HCT116 (cell line): Measurements from ENCODE around the gene CRACDL. TPM values are rescaled to one million over a fixed set of nuclear protein-coding genes. Genes with fewer than 3 reads are reported as not detected.

ENCODE experiments used
- ATAC-seq: fragments of 200-7000 bp; cut with Tn5 transposase; 2 replicates; pipeline ENCODE4 v1.9.1; 2020; ENCODE audit warnings: mild to moderate bottlenecking, moderate library complexity
- BruUV-seq: library from RNA; stranded (reverse); fragments of 400-500 nt; replicated peaks from 2 replicates; lab custom pipeline; 2021; lab: Mats Ljungman, UMichigan
- CTCF ChIA-PET: fragments of 300-600 bp; sonication (Branson Sonifier 250); formaldehyde crosslinking; loops from one replicate; lab custom pipeline; 2021; ENCODE audit warnings: antibody characterized with exemption; lab: Charles Lee
- POLR2A ChIA-PET: fragments of 300-600, 350-600 bp; sonication (Branson Sonifier 250); formaldehyde crosslinking; loops from one replicate; lab custom pipeline; 2021; ENCODE audit warnings: antibody characterized with exemption; lab: Charles Lee
- RAD21 ChIA-PET, 2 experiments: fragments of 300-600 bp; sonication (Branson Sonifier 250); formaldehyde crosslinking; loops; one replicate each; lab custom pipeline; 2023; ENCODE audit warnings: low total read pairs in 2 of 2; ENCODE audit not compliant: uncharacterized antibody in 2 of 2, unreplicated experiment in 2 of 2, low non-redundant PET in 1 of 2; lab: Charles Lee
- DNase-seq: peaks from one replicate; pipeline ENCODE4 v3.0.0-alpha.2; 2010; ENCODE audit warnings: low read depth, low spot score
- H2AFZ ChIP-seq: fragments of 200-600 bp; shearing (Covaris generic), sonication (generic); 2 replicates; pipeline ENCODE4 v1.6.1; 2017; ENCODE audit warnings: low read depth, mixed run types, mixed read lengths, antibody characterized with exemption, low read length; ENCODE audit not compliant: poor library complexity, severe bottlenecking
- H3K27ac ChIP-seq: 2 replicates; pipeline ENCODE4 v1.5.1; 2012; ENCODE audit warnings: low read depth, low read length
- H3K27me3 ChIP-seq: fragments of 200-600 bp; sonication (generic); 2 replicates; pipeline ENCODE4 v1.6.1; 2016; ENCODE audit warnings: mixed run types, low read length, mixed read lengths; ENCODE audit not compliant: insufficient read depth
- H3K36me3 ChIP-seq, 2 experiments: fragments of 200-500 bp in 1 of 2; fragments of 200-600 bp in 1 of 2; sonication (Bioruptor generic) in 1 of 2; sonication (generic) in 1 of 2; 2 replicates each; pipeline versions ENCODE4 v1.5.1 to v1.6.1; 2014 to 2016; ENCODE audit warnings: low read length in 2 of 2, inconsistent platforms in 1 of 2, mixed read lengths in 1 of 2, mixed run types in 1 of 2; ENCODE audit not compliant: insufficient read depth in 2 of 2, control insufficient read depth in 1 of 2
- H3K4me1 ChIP-seq, 2 experiments: fragments of 200-600 bp in 1 of 2; sonication (generic) in 1 of 2; 2 replicates each; pipeline versions ENCODE4 v1.5.1 to v1.6.1; 2012 to 2017; ENCODE audit warnings: low read length in 2 of 2, inconsistent platforms in 1 of 2, mild to moderate bottlenecking in 1 of 2, mixed read lengths in 1 of 2, mixed run types in 1 of 2, moderate library complexity in 1 of 2; ENCODE audit not compliant: insufficient read depth in 2 of 2, control insufficient read depth in 1 of 2
- H3K4me2 ChIP-seq: fragments of 200-600 bp; sonication (generic); 2 replicates; pipeline ENCODE4 v1.6.1; 2017; ENCODE audit warnings: mixed run types, low read length, mixed read lengths
- H3K4me3 ChIP-seq, 2 experiments: fragments of 200-600 bp in 1 of 2; sonication (generic) in 1 of 2; replicated peaks in 1 of 2; 2 replicates each; pipeline ENCODE4 v1.5.1; 2011 to 2016; ENCODE audit warnings: low read length in 2 of 2, control low read depth in 1 of 2, low read depth in 1 of 2, mild to moderate bottlenecking in 1 of 2, mixed read lengths in 1 of 2, mixed run types in 1 of 2
- H3K79me2 ChIP-seq: fragments of 200-600 bp; sonication (generic); 2 replicates; pipeline ENCODE4 v1.6.1; 2017; ENCODE audit warnings: mild to moderate bottlenecking, mixed run types, low read length, moderate library complexity, mixed read lengths; ENCODE audit not compliant: insufficient read depth
- H3K9ac ChIP-seq: fragments of 200-600 bp; sonication (generic); 2 replicates; pipeline ENCODE4 v1.6.1; 2016; ENCODE audit warnings: low read length, mixed read lengths
- H3K9me2 ChIP-seq: fragments of 200-600 bp; sonication (generic), shearing (Covaris generic); 2 replicates; pipeline ENCODE4 v1.6.1; 2017; ENCODE audit warnings: mixed run types, mild to moderate bottlenecking, moderate library complexity; ENCODE audit not compliant: insufficient read depth
- H3K9me3 ChIP-seq, 2 experiments: fragments of 200-500 bp in 1 of 2; fragments of 200-600 bp in 1 of 2; sonication (Bioruptor generic) in 1 of 2; sonication (generic) in 1 of 2; 2 replicates each; pipeline ENCODE4 v1.6.1; 2014 to 2017; ENCODE audit warnings: low read length in 2 of 2, mixed read lengths in 2 of 2, inconsistent platforms in 1 of 2, low read depth in 1 of 2, mild to moderate bottlenecking in 1 of 2, mixed run types in 1 of 2, moderate library complexity in 1 of 2; ENCODE audit not compliant: control insufficient read depth in 1 of 2, insufficient read depth in 1 of 2
- H4K20me1 ChIP-seq: fragments of 200-600 bp; sonication (generic), shearing (Covaris generic); 2 replicates; pipeline ENCODE4 v1.6.1; 2017; ENCODE audit warnings: mixed run types, mild to moderate bottlenecking, moderate library complexity; ENCODE audit not compliant: insufficient read depth
- CBX3 ChIP-seq: IDR thresholded peaks from 2 replicates; pipeline ENCODE4 v1.6.1; 2012; ENCODE audit warnings: low read depth
- ELF1 ChIP-seq: IDR thresholded peaks from 2 replicates; pipeline ENCODE4 v1.6.1; 2012; ENCODE audit warnings: low read depth, borderline replicate concordance
- EZH2 ChIP-seq: fragments of 200-600 bp; sonication (generic); IDR thresholded peaks from 2 replicates; pipeline ENCODE4 v1.6.1; 2017; ENCODE audit warnings: antibody characterized with exemption, mixed run types
- EZH2phosphoT487 ChIP-seq: fragments of 200-600 bp; IDR thresholded peaks from 2 replicates; pipeline ENCODE4 v1.6.1; 2018; ENCODE audit warnings: antibody characterized with exemption, borderline replicate concordance
- JUND ChIP-seq: IDR thresholded peaks from 2 replicates; pipeline ENCODE4 v1.6.1; 2012
- SIN3A ChIP-seq: IDR thresholded peaks from 2 replicates; pipeline ENCODE4 v1.6.1; 2012; ENCODE audit warnings: low read depth
- TCF7L2 ChIP-seq: IDR thresholded peaks from 2 replicates; pipeline ENCODE4 v1.7.0; 2011; ENCODE audit warnings: borderline replicate concordance, inconsistent platforms; ENCODE audit not compliant: insufficient read depth, insufficient read length; ENCODE audit errors: extremely low read depth
- YY1 ChIP-seq: IDR thresholded peaks from 2 replicates; pipeline ENCODE4 v1.6.1; 2011; ENCODE audit warnings: low read length, low read depth, moderate library complexity, mild to moderate bottlenecking; ENCODE audit not compliant: insufficient replicate concordance; ENCODE audit errors: extremely low read depth
- ZBTB33 ChIP-seq: IDR thresholded peaks from 2 replicates; pipeline ENCODE4 v1.6.1; 2011; ENCODE audit warnings: mild to moderate bottlenecking, low read length, moderate library complexity; ENCODE audit not compliant: insufficient replicate concordance; ENCODE audit errors: extremely low read depth
- ZFX ChIP-seq: fragments of 450-650 bp; IDR thresholded peaks from 2 replicates; pipeline ENCODE4 v1.6.1; 2017
- ZNF274 ChIP-seq: fragments of 200-500 bp; sonication (Bioruptor generic); IDR thresholded peaks from 2 replicates; pipeline ENCODE4 v1.6.1; 2014; ENCODE audit warnings: mild to moderate bottlenecking, low read depth, low read length, inconsistent platforms
- intact Hi-C: fragments of 100-400 bp; cut with micrococcal nuclease; formaldehyde crosslinking; loops from 2 replicates; pipeline ENCODE4 v1.10.0; 2022
- total RNA-seq: library from RNA; stranded (reverse); gene quantifications from one replicate; pipeline ENCODE4 v1.2.1, GENCODE V29; 2021; ENCODE audit not compliant: unreplicated experiment

CRACDL gene
- total RNA-seq, 1 experiment from 2014 or later = 1.1 TPM

DNA sequence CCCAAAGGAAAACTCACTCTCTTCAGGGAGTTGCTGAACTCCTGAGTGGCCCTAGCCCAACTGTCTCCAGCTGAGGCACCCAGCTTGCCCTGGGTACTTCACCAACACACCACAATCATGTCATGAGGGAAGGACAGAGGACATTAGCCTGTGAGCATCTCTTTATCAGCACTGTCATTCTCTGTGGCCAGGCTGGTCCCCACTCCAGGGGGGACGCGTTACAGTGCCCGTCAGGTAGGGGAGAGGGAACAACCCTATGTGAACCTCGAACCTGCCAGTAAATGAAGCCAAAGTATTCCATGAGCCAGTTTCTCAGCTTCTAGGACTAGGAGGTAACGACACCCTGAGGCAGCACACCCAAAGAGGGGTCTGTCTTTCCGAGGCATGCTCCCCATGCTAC lies 110.2 kb downstream of the CRACDL start:
- DNase-seq (no peak), ATAC-seq (no peak)
- no peaks in the 10 kb centered on the region for H3K36me3 ChIP-seq
- no peaks in the 10 kb centered on the region for H3K79me2 ChIP-seq
- no peaks in the 10 kb centered on the region for H3K27me3 ChIP-seq
- RAD21 ChIA-PET = no interaction called here
- POLR2A ChIA-PET = no interaction called here
- no peak overlapping the region for H3K9ac ChIP-seq
- no peak overlapping the region for H2AFZ ChIP-seq
- H3K4me1 ChIP-seq = no peaks in the 10 kb centered on the region
- no peak overlapping the region for H3K4me3 ChIP-seq
- H3K9me3 ChIP-seq = no peaks in the 10 kb centered on the region
- H3K9me2 ChIP-seq = no peaks in the 10 kb centered on the region
- CTCF ChIA-PET = no interaction called here
- no peak overlapping the region for H3K27ac ChIP-seq
- H3K4me2 ChIP-seq = no peak overlapping the region
- intact Hi-C loops = loop anchor here (10.0 kb wide), 1 partner anchor 79 kb away; no protein-coding TSS in a partner anchor
- no TSS peak for BruUV-seq
- H4K20me1 ChIP-seq = no peaks in the 10 kb centered on the region
- TF ChIP-seq YY1 = no peak
- no peak for TF ChIP-seq ZFX
- no peak for TF ChIP-seq ZBTB33
- TF ChIP-seq ZNF274 = no peak
- no peak for TF ChIP-seq CBX3
- no peak for TF ChIP-seq EZH2phosphoT487
- no peak for TF ChIP-seq ELF1
- no peak for TF ChIP-seq TCF7L2
- TF ChIP-seq JUND = no peak
- TF ChIP-seq SIN3A = no peak
- no peak for TF ChIP-seq EZH2
